CD4-positive, alpha-beta T cell treated with Interleukin-6 for 4 hours (primary cell): Measurements from ENCODE around the gene ZER1.
A peak's percentile ranks its signal among the peaks of the same experiment; 100 is the strongest.
"Not testable (repeated sequence)": the region's sequence is repeated elsewhere in the genome, so short reads cannot be mapped to it uniquely, and the experiment has no call there.

ENCODE experiments used
- DNase-seq: peaks from one replicate; pipeline ENCODE4 v3.0.0-alpha.2; 2020; ENCODE audit warnings: mixed read lengths

Gene ZER1

GRCh38 chr9:128771745-128772519 is at the start of gene ZER1:
ZER1 (minus strand) TSS chr9:128771927; CDS start chr9:128755565, 16,362 bp downstream.
- DNase-seq = peak; percentile 96

- no peak for DNase-seq
These were observed 49.2 kb upstream of the ZER1 start for GRCh38 chr9:128820665-128821583.

GRCh38 chr9:128819716-128820664 is 48.3 kb upstream of the ZER1 start:
- no peak for DNase-seq

- peak; percentile 64 for DNase-seq
These were observed 47.4 kb upstream of the ZER1 start for GRCh38 chr9:128818839-128819715.

GRCh38 chr9:128818099-128818838 is 46.5 kb upstream of the ZER1 start, which contains the start of gene ENDOG:
ENDOG (plus strand) TSS chr9:128818500; CDS start chr9:128818685, 185 bp downstream.
- DNase-seq = peak; percentile 98

GRCh38 chr9:128810873-128811272 is 39.1 kb upstream of the ZER1 start:
- DNase-seq = no peak

GRCh38 chr9:128809831-128810230 is 38.1 kb upstream of the ZER1 start:
- no peak for DNase-seq

- no peak for DNase-seq
These were observed 37.4 kb upstream of the ZER1 start for GRCh38 chr9:128809036-128809599.

GRCh38 chr9:128808543-128808942 is 36.8 kb upstream of the ZER1 start:
- DNase-seq = no peak

GRCh38 chr9:128807827-128808226 is 36.1 kb upstream of the ZER1 start:
- no peak for DNase-seq

GRCh38 chr9:128805661-128806060 is 33.9 kb upstream of the ZER1 start:
- DNase-seq = no peak

- no peak for DNase-seq
These were observed 30.8 kb upstream of the ZER1 start for GRCh38 chr9:128802482-128802881.

- no peak for DNase-seq
These were observed 28.3 kb upstream of the ZER1 start for GRCh38 chr9:128800061-128800460.

GRCh38 chr9:128798896-128799295 is 27.2 kb upstream of the ZER1 start:
- DNase-seq = no peak

GRCh38 chr9:128794961-128795360 is 23.2 kb upstream of the ZER1 start:
- not testable (repeated sequence) for DNase-seq

GRCh38 chr9:128792978-128793686 is 21.4 kb upstream of the ZER1 start:
- DNase-seq = no peak

- no peak for DNase-seq
These were observed 20.4 kb upstream of the ZER1 start for GRCh38 chr9:128792134-128792533.

GRCh38 chr9:128790536-128790935 is 18.8 kb upstream of the ZER1 start:
- DNase-seq = no peak

- DNase-seq = no peak
These were observed 16.7 kb upstream of the ZER1 start for GRCh38 chr9:128788445-128788844.

GRCh38 chr9:128787659-128788058 is 15.9 kb upstream of the ZER1 start:
- DNase-seq = peak; percentile 13
